Measurements from ENCODE around the gene SLC1A2. TPM values are rescaled to one million over a fixed set of nuclear protein-coding genes. Genes with fewer than 3 reads are reported as not detected.

Gene SLC1A2
- total RNA-seq, 1 experiment from 2014 or later, result 0.50 TPM

DNA sequence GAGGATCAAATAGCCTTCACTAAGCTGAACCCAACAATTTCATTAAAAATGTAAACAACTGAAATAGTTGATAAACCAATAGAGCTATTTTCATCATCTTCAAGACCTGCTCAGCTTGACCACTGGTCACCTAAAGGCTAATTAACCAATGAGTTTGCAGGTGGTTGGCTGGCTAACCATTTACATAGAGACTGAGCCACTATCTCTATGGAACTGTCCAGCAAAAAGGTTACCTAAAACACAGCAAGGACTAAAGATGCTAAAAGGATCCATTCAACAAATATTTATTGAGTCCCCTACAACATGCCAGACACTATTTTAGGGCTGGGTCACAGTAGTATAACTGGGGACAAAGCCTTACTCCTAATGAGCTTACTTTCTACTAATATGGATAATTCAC lies 156.6 kb downstream of the SLC1A2 start:
- no peak for DNase-seq

More for the DNA sequence above, 156.6 kb downstream of the SLC1A2 start:
- Histone ChIP-seq H3K23me2 (ENCODE audit: insufficient read length, low read depth, low read length, poor library complexity, severe bottlenecking) (no peaks in the 10 kb centered on the region), H3K9ac (ENCODE audit: extremely low read depth, insufficient read length, low read length) (no peak overlapping the region), H2AK5ac (ENCODE audit: insufficient read length, low read length) (no peak overlapping the region), H3K79me2 (ENCODE audit: insufficient read depth, low read length) (no peaks in the 10 kb centered on the region), H3K14ac (ENCODE audit: insufficient read depth, low read length) (no peak overlapping the region), H3K18ac (ENCODE audit: insufficient read length, low read depth, low read length) (no peak overlapping the region), H2BK20ac (ENCODE audit: low read depth, low read length, poor library complexity, severe bottlenecking) (no peak overlapping the region), H2BK5ac (ENCODE audit: insufficient read length, low read length) (no peak overlapping the region), H3K4ac (ENCODE audit: low read depth, low read length) (no peak overlapping the region), H3K27me3 (ENCODE audit: insufficient read depth, low read length) (no peaks in the 10 kb centered on the region), H3K23ac (ENCODE audit: insufficient read length, low read depth, low read length) (no peak overlapping the region), H3K4me1 (ENCODE audit: insufficient read depth, low read length) (no peaks in the 10 kb centered on the region), H3K9me3 (ENCODE audit: control insufficient read depth, low read depth, low read length) (no peaks in the 10 kb centered on the region), H3T11ph (ENCODE audit: low read length) (no peak overlapping the region), H2BK15ac (ENCODE audit: low read depth, low read length) (no peak overlapping the region), H4K5ac (ENCODE audit: insufficient read length, low read depth, low read length) (no peak overlapping the region), H2BK12ac (ENCODE audit: insufficient read length, low read depth, low read length) (no peak overlapping the region), H4K91ac (ENCODE audit: insufficient read length, low read depth, low read length) (no peak overlapping the region), H3K27ac (ENCODE audit: insufficient read length, low read depth, low read length) (no peak overlapping the region), H2BK120ac (ENCODE audit: low read depth, low read length, poor library complexity, severe bottlenecking) (no peak overlapping the region), H3K56ac (ENCODE audit: insufficient read length, low read depth, low read length) (no peak overlapping the region), H4K20me1 (ENCODE audit: control insufficient read depth, insufficient read depth, insufficient read length) (no peaks in the 10 kb centered on the region), H3K79me1 (ENCODE audit: insufficient read depth, low read depth, low read length, poor library complexity, severe bottlenecking) (no peaks in the 10 kb centered on the region), H4K8ac (replicated peaks; ENCODE audit: insufficient read length, low read depth, low read length) (no peak overlapping the region), H3K4me2 (ENCODE audit: insufficient read depth, insufficient read length, low read length) (no peak overlapping the region), H2AFZ (ENCODE audit: low read length) (no peak overlapping the region)
- Mint-ChIP-seq H3K36me3 (ENCODE audit: insufficient read depth in 1 of 3, low read depth in 3 of 3) (no peaks in the 10 kb centered on the region), H3K27ac (no peak overlapping the region), H3K9me3 (no peaks in the 10 kb centered on the region), H3K4me1 (no peaks in the 10 kb centered on the region), H3K4me3 (no peak overlapping the region), H3K27me3 (ENCODE audit: low read depth) (no peaks in the 10 kb centered on the region)
- TF ChIP-seq, protein P1, sequence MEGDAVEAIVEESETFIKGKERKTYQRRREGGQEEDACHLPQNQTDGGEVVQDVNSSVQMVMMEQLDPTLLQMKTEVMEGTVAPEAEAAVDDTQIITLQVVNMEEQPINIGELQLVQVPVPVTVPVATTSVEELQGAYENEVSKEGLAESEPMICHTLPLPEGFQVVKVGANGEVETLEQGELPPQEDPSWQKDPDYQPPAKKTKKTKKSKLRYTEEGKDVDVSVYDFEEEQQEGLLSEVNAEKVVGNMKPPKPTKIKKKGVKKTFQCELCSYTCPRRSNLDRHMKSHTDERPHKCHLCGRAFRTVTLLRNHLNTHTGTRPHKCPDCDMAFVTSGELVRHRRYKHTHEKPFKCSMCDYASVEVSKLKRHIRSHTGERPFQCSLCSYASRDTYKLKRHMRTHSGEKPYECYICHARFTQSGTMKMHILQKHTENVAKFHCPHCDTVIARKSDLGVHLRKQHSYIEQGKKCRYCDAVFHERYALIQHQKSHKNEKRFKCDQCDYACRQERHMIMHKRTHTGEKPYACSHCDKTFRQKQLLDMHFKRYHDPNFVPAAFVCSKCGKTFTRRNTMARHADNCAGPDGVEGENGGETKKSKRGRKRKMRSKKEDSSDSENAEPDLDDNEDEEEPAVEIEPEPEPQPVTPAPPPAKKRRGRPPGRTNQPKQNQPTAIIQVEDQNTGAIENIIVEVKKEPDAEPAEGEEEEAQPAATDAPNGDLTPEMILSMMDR (conservative IDR thresholded peaks at IDR 0.05), result no peak

All from H9 (cell line).